ENCODE data around the gene GABRB1. TPM values are rescaled to one million over a fixed set of nuclear protein-coding genes. Genes with fewer than 3 reads are reported as not detected.

Gene GABRB1
- total RNA-seq, 1 donor from 2014 or later: 0.55 TPM

GRCh38 chr4:47468706-47469365 is 437.5 kb downstream of the GABRB1 start:
- no peak for DNase-seq (ENCODE audit: low spot score)

- DNase-seq (ENCODE audit: low spot score): no peak
Measured at GRCh38 chr4:47469951-47470350, 438.6 kb downstream of the GABRB1 start.

GRCh38 chr4:47471064-47471463 is 439.7 kb downstream of the GABRB1 start:
- DNase-seq (ENCODE audit: low spot score): no peak

- no peak for DNase-seq (ENCODE audit: low spot score)
Measured at GRCh38 chr4:47471591-47471990, 440.2 kb downstream of the GABRB1 start.

- no peak for DNase-seq (ENCODE audit: low spot score)
Measured at GRCh38 chr4:47473141-47473750, 441.9 kb downstream of the GABRB1 start.

- DNase-seq (ENCODE audit: low spot score): no peak
Measured at GRCh38 chr4:47474799-47475198, 443.4 kb downstream of the GABRB1 start.

GRCh38 chr4:47475411-47475810 is 444.0 kb downstream of the GABRB1 start:
- DNase-seq (ENCODE audit: low spot score): no peak

Other genes with a start within 250 kb of the GABRB1 start
- not detected for gene COX7B2, start 122.3 kb upstream of the GABRB1 start, total RNA-seq
- 1.2 TPM for gene GABRA4, start 38.0 kb upstream of the GABRB1 start, total RNA-seq